Activated CD8-positive, alpha-beta memory T cell treated with anti-CD3 and anti-CD28 coated beads, Interleukin-2, amount 50 U/mL, for 1 hour (primary cell): ENCODE results near the gene IPPK.
"Not testable (repeated sequence)": the region's sequence is repeated elsewhere in the genome, so short reads cannot be mapped to it uniquely, and the experiment has no call there.

Experiments used
- DNase-seq: peaks from one replicate; pipeline ENCODE4 v3.0.0-alpha.2; 2020; ENCODE audit errors: extremely low read depth

Gene IPPK

GRCh38 chr9:92638621-92639101 is 31.3 kb downstream of the IPPK start:
- no peak for DNase-seq

- no peak for DNase-seq
Observed at GRCh38 chr9:92637886-92638620, 31.9 kb downstream of the IPPK start.

GRCh38 chr9:92637326-92637725 is 32.6 kb downstream of the IPPK start:
- DNase-seq = no peak

- no peak for DNase-seq
Observed at GRCh38 chr9:92636627-92637026, 33.3 kb downstream of the IPPK start.

- DNase-seq = no peak
Observed at GRCh38 chr9:92635760-92636159, 34.2 kb downstream of the IPPK start.

GRCh38 chr9:92634712-92635605 is 35.0 kb downstream of the IPPK start:
- peak; percentile 11 for DNase-seq

GRCh38 chr9:92633614-92634278 is 36.2 kb downstream of the IPPK start:
- no peak for DNase-seq

- DNase-seq = no peak
Observed at GRCh38 chr9:92632641-92633040, 37.3 kb downstream of the IPPK start.

- DNase-seq = no peak
Observed at GRCh38 chr9:92631452-92632343, 38.2 kb downstream of the IPPK start.

GRCh38 chr9:92627651-92628050 is 42.3 kb downstream of the IPPK start:
- no peak for DNase-seq

- no peak for DNase-seq
Observed at GRCh38 chr9:92626484-92626883, 43.4 kb downstream of the IPPK start.

GRCh38 chr9:92623936-92624335 is 46.0 kb downstream of the IPPK start:
- not testable (repeated sequence) for DNase-seq

- DNase-seq = no peak
Observed at GRCh38 chr9:92620845-92621244, 49.1 kb downstream of the IPPK start.

- DNase-seq = no peak
Observed at GRCh38 chr9:92619601-92620300, 50.2 kb downstream of the IPPK start.

- no peak for DNase-seq
Observed at GRCh38 chr9:92618633-92619225, 51.2 kb downstream of the IPPK start.

- no peak for DNase-seq
Observed at GRCh38 chr9:92617951-92618510, 51.9 kb downstream of the IPPK start.

GRCh38 chr9:92617195-92617813 is 52.6 kb downstream of the IPPK start:
- DNase-seq = no peak

GRCh38 chr9:92616655-92617111 is 53.2 kb downstream of the IPPK start:
- no peak for DNase-seq

- no peak for DNase-seq
Observed at GRCh38 chr9:92616199-92616641, 53.7 kb downstream of the IPPK start.
